GM12892 (cell line): Measurements from ENCODE around the gene NUBPL.

Experiments
- POLR2AphosphoS5 ChIP-seq: IDR thresholded peaks from 2 replicates; pipeline ENCODE4 v1.6.1; 2011; ENCODE audit warnings: low read depth, low read length, control low read depth
- TAF1 ChIP-seq: IDR thresholded peaks from 2 replicates; pipeline ENCODE4 v1.6.1; 2011; ENCODE audit warnings: low read depth, mild to moderate bottlenecking, control low read depth, low read length, borderline replicate concordance

- no peak for TF ChIP-seq POLR2AphosphoS5
- no peak for TF ChIP-seq TAF1
Observed at GRCh38 chr14:31568161-31568560, 7.0 kb downstream of the NUBPL start.
